Ovary (tissue), 9 donors: ENCODE measurements around the gene FGFR2. TPM values are rescaled to one million over a fixed set of nuclear protein-coding genes. Genes with fewer than 3 reads are reported as not detected.

ENCODE experiments used
- DNase-seq, 5 donors: peaks; one replicate each; pipeline ENCODE4 v3.0.0-alpha.2; 2019 to 2020
- H3K27ac ChIP-seq, 2 donors: fragments of 200-600 bp; one replicate each; pipeline versions ENCODE4 v1.5.1 to v1.8.0; 2019 to 2022
- H3K27me3 ChIP-seq: fragments of 200-600 bp; one replicate; pipeline ENCODE4 v1.8.0; 2022
- H3K36me3 ChIP-seq: fragments of 200-600 bp; sonication (generic); one replicate; pipeline ENCODE4 v1.5.1; 2019
- H3K4me1 ChIP-seq: one replicate; pipeline ENCODE4 v1.8.1; 2013; ENCODE audit warnings: mild to moderate bottlenecking, moderate library complexity; ENCODE audit not compliant: insufficient read depth
- H3K4me3 ChIP-seq: fragments of 200-600 bp; sonication (generic); one replicate; pipeline ENCODE4 v1.5.1; 2017
- H3K9me3 ChIP-seq, 2 donors: fragments of 200-600 bp in 1 of 2; sonication (generic) in 1 of 2; one replicate each; pipeline versions ENCODE4 v1.5.1 to v1.8.1; 2013 to 2019; ENCODE audit warnings: mild to moderate bottlenecking in 1 of 2, moderate library complexity in 1 of 2
- EP300 ChIP-seq: sonication (generic); formaldehyde crosslinking; IDR thresholded peaks from one replicate; pipeline ENCODE4 v1.6.1; 2017; ENCODE audit warnings: antibody characterized with exemption
- POLR2A ChIP-seq: fragments of 450-650 bp; IDR thresholded peaks from one replicate; pipeline ENCODE4 v1.6.1; 2017; ENCODE audit warnings: antibody characterized with exemption, mild to moderate bottlenecking, moderate library complexity
- WGBS, 3 donors: extraction: QIAGEN DNeasy Blood & Tissue Kit in 1 of 3; methylation state at CpG; one replicate each; pipeline versions ENCODE4 v1.1.5 to v1.1.7; 2013 to 2017; 5-methylcytosine and 5-hydroxymethylcytosine counted together
- intact Hi-C, 4 donors: fragments of 100-400 bp; cut with DNase I; formaldehyde crosslinking; loops; one replicate each; pipeline versions ENCODE4 v1.11.0 to v1.15.1; 2022 to 2023
- polyA plus RNA-seq, 2 donors: library from polyadenylated mRNA; stranded (reverse); fragments of 200-250 nt in 1 of 2; fragments of 350-450 nt in 1 of 2; fragmentation: Illumina TruSeq in 1 of 2; extraction: RNeasy Lipid Tissue Mini Kit (QIAGEN cat#74804) in 1 of 2; gene quantifications; one replicate each; pipeline ENCODE4 v1.2.3, GENCODE V29; 2013 to 2014
- total RNA-seq, 7 donors: library from RNA; depleted of rRNA in 2 of 7; stranded (reverse); fragments of >200 nt in 2 of 7; fragmentation: NEBNext Ultra II Directional in 3 of 7; extraction: Animal tissue kit (Norgen Biotek cat#: 25700) in 3 of 7; gene quantifications; one replicate each; pipeline versions ENCODE4 v1.1.0 to v1.2.4, GENCODE V29; 2016 to 2023
- TF ChIP-seq, protein P1 (sequence below), 3 donors: fragments of 450-650 bp in 2 of 3; fragments of 200-600 bp in 1 of 3; IDR thresholded peaks; one replicate each; pipeline versions ENCODE4 v1.5.1 to v1.8.0; 2016 to 2022; ENCODE audit warnings: antibody characterized with exemption in 3 of 3, mild to moderate bottlenecking in 1 of 3
- donor health status: DM: no; HTN: no; CAD: no; lungs with moderate emphysema.
- donor health status: DM: no; HTN: no; CAD: no.
- donor health status: Bipolar disorder and iron deficiency.
- donor health status: DM: yes; HTN: yes; CAD: no.
- donor health status: DM: no; HTN: no; CAD: no.
- donor health status: DM: yes; HTN: yes; CAD: no.

The FGFR2 gene
- total and polyA plus RNA-seq, 9 donors = 8.8 to 52.2 (median 26.5) TPM

DNA sequence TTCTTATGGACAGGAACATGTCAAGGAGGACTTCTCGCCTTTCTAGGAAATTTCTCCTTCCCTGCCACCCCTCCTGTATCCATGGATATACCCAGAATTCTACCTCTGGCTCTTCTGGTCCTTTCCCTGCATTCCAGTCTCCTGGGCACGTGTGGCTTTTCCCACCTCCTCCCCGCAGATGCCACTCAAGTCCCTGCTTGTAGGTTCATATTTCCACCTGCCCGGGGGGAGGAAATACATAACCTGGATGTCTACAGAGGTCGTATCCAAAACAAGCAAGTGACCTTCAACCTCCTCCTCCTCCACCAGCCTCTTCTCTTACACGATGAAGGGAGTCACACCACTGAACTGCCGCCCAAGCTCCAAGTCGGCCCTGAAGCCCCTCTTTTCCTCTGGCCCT lies 20.7 kb downstream of the FGFR2 start:
- H3K4me1 ChIP-seq = no peaks in the 10 kb centered on the region

DNA sequence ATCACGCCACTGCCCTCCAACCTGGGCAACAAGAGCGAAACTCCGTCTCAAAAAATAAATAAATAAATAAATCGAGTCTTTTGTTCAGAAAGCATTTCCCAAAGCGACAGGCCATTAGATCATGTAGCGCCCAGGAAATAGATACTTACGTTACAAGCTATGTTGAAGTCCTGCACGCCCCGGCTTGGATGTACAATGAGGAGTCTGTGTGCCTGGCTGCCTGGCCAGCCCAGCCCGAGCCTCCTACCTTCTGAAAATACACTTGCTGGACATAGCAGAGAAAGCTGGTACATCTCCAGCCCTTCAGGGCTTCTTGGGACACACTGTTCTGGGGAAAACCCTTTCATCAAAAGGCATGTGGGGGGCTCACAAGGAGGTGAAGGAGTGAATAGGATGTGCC lies 22.1 kb downstream of the FGFR2 start:
- Histone ChIP-seq H3K27me3 (no peaks in the 10 kb centered on the region), H3K9me3 (no peaks in the 10 kb centered on the region), H3K36me3 (no peaks in the 10 kb centered on the region), H3K4me3 (no peak overlapping the region), H3K4me1 (no peaks in the 10 kb centered on the region), H3K27ac (no peak overlapping the region)
- intact Hi-C loops = no loop called here
- DNase-seq = no peak
- 94 to 95% (median 95%) methylated on average over 10 of the region's 10 CpGs for WGBS, 3 donors
- no peak for TF ChIP-seq EP300
- TF ChIP-seq POLR2A = no peak

More for the DNA sequence above, 20.7 kb downstream of the FGFR2 start:
- intact Hi-C loops = no loop called here
- H3K4me3 ChIP-seq = no peak overlapping the region
- TF ChIP-seq EP300 (no peak), POLR2A (no peak)
- TF ChIP-seq, protein P1, sequence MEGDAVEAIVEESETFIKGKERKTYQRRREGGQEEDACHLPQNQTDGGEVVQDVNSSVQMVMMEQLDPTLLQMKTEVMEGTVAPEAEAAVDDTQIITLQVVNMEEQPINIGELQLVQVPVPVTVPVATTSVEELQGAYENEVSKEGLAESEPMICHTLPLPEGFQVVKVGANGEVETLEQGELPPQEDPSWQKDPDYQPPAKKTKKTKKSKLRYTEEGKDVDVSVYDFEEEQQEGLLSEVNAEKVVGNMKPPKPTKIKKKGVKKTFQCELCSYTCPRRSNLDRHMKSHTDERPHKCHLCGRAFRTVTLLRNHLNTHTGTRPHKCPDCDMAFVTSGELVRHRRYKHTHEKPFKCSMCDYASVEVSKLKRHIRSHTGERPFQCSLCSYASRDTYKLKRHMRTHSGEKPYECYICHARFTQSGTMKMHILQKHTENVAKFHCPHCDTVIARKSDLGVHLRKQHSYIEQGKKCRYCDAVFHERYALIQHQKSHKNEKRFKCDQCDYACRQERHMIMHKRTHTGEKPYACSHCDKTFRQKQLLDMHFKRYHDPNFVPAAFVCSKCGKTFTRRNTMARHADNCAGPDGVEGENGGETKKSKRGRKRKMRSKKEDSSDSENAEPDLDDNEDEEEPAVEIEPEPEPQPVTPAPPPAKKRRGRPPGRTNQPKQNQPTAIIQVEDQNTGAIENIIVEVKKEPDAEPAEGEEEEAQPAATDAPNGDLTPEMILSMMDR (IDR thresholded peaks at IDR 0.05) = no peak
- no peaks in the 10 kb centered on the region for H3K9me3 ChIP-seq
- no peak for DNase-seq
- WGBS, 3 donors = 67 to 68% (median 68%) methylated on average over 8 of the region's 8 CpGs
- H3K27ac ChIP-seq = no peak overlapping the region
- H3K36me3 ChIP-seq = no peaks in the 10 kb centered on the region
- H3K27me3 ChIP-seq = no peaks in the 10 kb centered on the region

DNA sequence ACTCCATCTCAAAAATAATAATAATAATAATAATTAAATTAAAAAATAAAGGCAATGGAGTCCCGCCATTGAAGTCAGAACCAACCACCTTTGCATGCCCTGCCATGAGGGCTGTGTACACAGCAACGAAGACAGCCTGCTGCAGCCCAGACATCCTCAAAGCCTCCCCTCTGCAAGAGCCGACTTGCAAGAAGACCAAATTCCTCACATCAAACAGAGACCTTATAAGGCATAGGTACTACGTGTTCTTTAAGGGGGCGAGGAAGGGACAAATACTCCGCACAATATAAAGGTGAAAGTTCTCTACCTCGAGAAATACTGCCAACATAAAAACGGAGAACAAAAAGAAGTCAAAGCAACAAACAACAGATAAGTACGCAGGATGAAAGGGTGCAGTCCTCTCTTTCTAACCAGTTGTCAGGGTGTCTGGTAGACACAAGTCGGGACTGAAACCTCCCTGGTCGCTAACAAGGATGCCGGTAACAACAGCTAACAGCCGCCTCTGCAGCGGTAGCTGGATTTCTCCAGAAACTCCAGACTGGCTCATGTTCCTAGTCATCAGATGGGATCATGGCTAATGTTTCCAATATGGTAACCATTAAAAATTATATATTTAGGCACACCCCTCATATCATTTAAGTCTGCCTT lies 23.6 kb downstream of the FGFR2 start:
- Histone ChIP-seq H3K27me3 (no peaks in the 10 kb centered on the region), H3K9me3 (no peaks in the 10 kb centered on the region), H3K4me3 (no peak overlapping the region), H3K4me1 (no peaks in the 10 kb centered on the region), H3K36me3 (no peaks in the 10 kb centered on the region), H3K27ac (no peak overlapping the region)
- WGBS, 3 donors = 86 to 88% (median 87%) methylated on average over 14 of the region's 14 CpGs
- intact Hi-C loops = no loop called here
- DNase-seq = no peak
- TF ChIP-seq, protein P1 (IDR thresholded peaks at IDR 0.05) = no peak
- TF ChIP-seq POLR2A = no peak
- no peak for TF ChIP-seq EP300

DNA sequence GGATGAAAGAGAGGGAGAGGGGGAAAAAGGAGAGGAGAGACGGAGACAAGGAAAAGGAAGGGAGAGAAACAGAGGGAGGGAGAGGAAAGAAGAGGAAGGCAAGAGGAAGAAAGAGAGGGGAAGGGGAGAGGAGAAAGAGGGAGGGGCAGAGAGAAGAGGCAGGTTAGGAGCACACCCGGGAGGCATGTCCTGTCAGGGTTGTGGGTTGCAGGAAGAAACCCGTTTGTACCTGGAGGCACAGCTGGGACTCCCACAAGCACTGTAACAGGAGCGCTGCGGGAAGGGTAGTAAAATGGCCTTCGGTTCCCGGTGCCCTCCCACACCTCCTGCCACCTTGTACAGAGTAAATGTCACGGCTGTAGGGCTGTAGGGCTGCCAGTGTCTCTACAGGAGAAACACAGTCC lies 24.7 kb downstream of the FGFR2 start:
- Histone ChIP-seq H3K9me3 (no peaks in the 10 kb centered on the region), H3K4me3 (no peak overlapping the region), H3K36me3 (no peaks in the 10 kb centered on the region), H3K27ac (no peak overlapping the region), H3K27me3 (no peaks in the 10 kb centered on the region), H3K4me1 (no peaks in the 10 kb centered on the region)
- intact Hi-C loops = no loop called here
- no peak for DNase-seq
- TF ChIP-seq, protein P1 (IDR thresholded peaks at IDR 0.05) = no peak
- TF ChIP-seq EP300 = no peak
- no peak for TF ChIP-seq POLR2A
- WGBS, 3 donors = 69 to 72% (median 69%) methylated on average over 8 of the region's 8 CpGs

DNA sequence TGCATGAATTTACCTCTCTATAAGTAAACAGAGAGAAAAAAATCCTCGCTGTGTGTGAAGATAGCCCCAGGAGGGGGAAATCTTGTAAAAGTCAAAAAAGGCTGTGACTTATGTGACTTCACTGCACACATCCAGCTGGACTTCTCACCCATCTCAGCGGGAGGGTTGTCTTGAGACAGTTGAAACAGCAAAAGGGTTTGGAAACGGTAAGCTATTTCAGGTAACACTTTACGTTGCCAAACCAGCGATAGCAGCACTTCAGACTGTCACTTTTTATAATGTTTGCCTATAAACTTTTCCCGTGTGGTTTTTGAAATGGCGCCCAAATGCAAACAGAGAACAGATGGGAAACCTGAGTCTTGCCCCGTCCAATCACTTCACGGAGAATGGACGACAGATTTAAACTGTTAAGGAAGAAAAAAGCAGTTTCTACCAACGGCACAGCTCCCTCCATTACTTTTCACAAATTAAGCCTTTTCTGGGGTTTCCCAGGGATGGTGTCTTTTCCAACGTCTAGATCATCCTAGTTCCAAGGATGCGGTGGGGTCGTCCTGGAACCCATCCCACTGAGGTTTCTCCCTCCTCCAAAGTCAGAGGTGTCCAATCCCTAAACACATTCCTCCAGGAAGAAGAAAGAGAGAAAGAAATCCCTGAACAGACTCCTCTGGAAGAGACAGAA lies 25.2 kb downstream of the FGFR2 start:
- 19 to 34% (median 31%) methylated on average over 14 of the region's 14 CpGs for WGBS, 3 donors
- Histone ChIP-seq H3K27me3 (no peaks in the 10 kb centered on the region), H3K4me1 (no peaks in the 10 kb centered on the region), H3K4me3 (peak overlapping the region; percentile 0), H3K27ac (no peak overlapping the region), H3K9me3 (no peaks in the 10 kb centered on the region), H3K36me3 (no peaks in the 10 kb centered on the region)
- TF ChIP-seq EP300 (no peak), POLR2A (no peak)
- TF ChIP-seq, protein P1 (IDR thresholded peaks at IDR 0.05) = no peak
- no peak for DNase-seq
- intact Hi-C loops = no loop called here
